Measurements from ENCODE around the gene TUBB6. TPM values are rescaled to one million over a fixed set of nuclear protein-coding genes. Genes with fewer than 3 reads are reported as not detected.

TUBB6 gene
- total and polyA plus RNA-seq, 2 of the 13 experiments (the other 11 are each of a cell fraction or from before 2014, with no cell fraction given): 9.9 to 28.6 TPM

GRCh38 chr18:12326711-12327460 is 18.8 kb downstream of the TUBB6 start:
- CTCF ChIA-PET (ENCODE audit: low intra/inter-chr PET ratio, low total read pairs): no interaction called here
- Histone ChIP-seq H3K9ac (ENCODE audit: insufficient read depth, low read depth, low read length) (no peak overlapping the region), H3K36me3 (replicated peaks in 1 of 2; ENCODE audit: control insufficient read depth in 1 of 2, insufficient read depth in 2 of 2, low read length in 2 of 2) (peaks cover 19 to 47% of the 10 kb centered on the region in 2 experiments; a peak in 4 of 5 replicates), H3K27me3 (ENCODE audit: control insufficient read depth in 1 of 2, insufficient read depth in 2 of 2, low read length in 2 of 2) (no peaks in the 10 kb centered on the region), H3K4me1 (ENCODE audit: insufficient read depth, low read length) (no peaks in the 10 kb centered on the region; the same call in 1 of the 2 replicates), H2AFZ (ENCODE audit: low read length) (no peak overlapping the region), H4K20me1 (ENCODE audit: insufficient read depth, low read length) (peaks cover 14% of the 10 kb centered on the region; the same call in 1 of the 2 replicates), H3K27ac (ENCODE audit: extremely low read length, insufficient read depth, low read length) (no peak overlapping the region), H3K4me3 (replicated peaks in 1 of 3; ENCODE audit: insufficient read depth in 1 of 3, low read depth in 2 of 3, low read length in 3 of 3) (no peak overlapping the region), H3K79me2 (ENCODE audit: insufficient read depth, low read length) (no peaks in the 10 kb centered on the region), H3K9me3 (ENCODE audit: low read length) (no peaks in the 10 kb centered on the region), H3K4me2 (ENCODE audit: low read depth, low read length) (no peak overlapping the region)
- WGBS (ENCODE audit: low lambda C conversion rate): 94% methylated on average over 8 of the region's 12 CpGs
- TF ChIP-seq ZNF563 (CRISPR knock-in tag; IDR thresholded peaks at IDR 0.05) (no peak), POLR2A (IDR thresholded peaks at IDR 0.05; ENCODE audit: insufficient read depth in 1 of 2, low read depth in 2 of 2, low read length in 2 of 2) (0 out of 4 replicates have a peak, but pooled peaks of 1 of the 2 experiments have one; percentile 9)
- no TSS peak for BruUV-seq (replicated peaks)
- intact Hi-C loops (cut with micrococcal nuclease; ENCODE audit: unreplicated experiment) (loop anchor here (5.0 kb wide), 1 partner anchor 330 kb away; the partner anchor contains the start of gene SPIRE1), in situ Hi-C loops (cut with HindIII; ENCODE audit: extremely low pct_ligation_motif_present, low pct_unique_long_range_greater_than_20kb) (no loop called here)
- no peak for ATAC-seq
- no peak for FAIRE-seq
- DNase-seq (ENCODE audit: low spot score): no peak
- POLR2A ChIA-PET: no interaction called here

- Histone ChIP-seq H3K36me3 (replicated peaks in 1 of 2; ENCODE audit: control insufficient read depth in 1 of 2, insufficient read depth in 2 of 2, low read length in 2 of 2) (peaks cover 19 to 47% of the 10 kb centered on the region in 2 experiments; a peak in 4 of 5 replicates), H3K79me2 (ENCODE audit: insufficient read depth, low read length) (no peaks in the 10 kb centered on the region), H2AFZ (ENCODE audit: low read length) (no peak overlapping the region), H3K4me3 (replicated peaks in 1 of 3; ENCODE audit: insufficient read depth in 1 of 3, low read depth in 2 of 3, low read length in 3 of 3) (no peak overlapping the region), H3K27ac (ENCODE audit: extremely low read length, insufficient read depth, low read length) (no peak overlapping the region), H3K4me1 (ENCODE audit: insufficient read depth, low read length) (no peaks in the 10 kb centered on the region; the same call in 1 of the 2 replicates), H3K9ac (ENCODE audit: insufficient read depth, low read depth, low read length) (no peak overlapping the region), H3K27me3 (ENCODE audit: control insufficient read depth in 1 of 2, insufficient read depth in 2 of 2, low read length in 2 of 2) (no peaks in the 10 kb centered on the region), H4K20me1 (ENCODE audit: insufficient read depth, low read length) (peaks cover 14% of the 10 kb centered on the region; the same call in 1 of the 2 replicates), H3K4me2 (ENCODE audit: low read depth, low read length) (no peak overlapping the region), H3K9me3 (ENCODE audit: low read length) (no peaks in the 10 kb centered on the region)
- FAIRE-seq (peak; percentile 32), DNase-seq (ENCODE audit: low spot score) (peak; percentile 69), ATAC-seq (peak; percentile 95)
- no TSS peak for BruUV-seq (replicated peaks)
- 80% methylated on average over 6 of the region's 11 CpGs for WGBS (ENCODE audit: low lambda C conversion rate)
- intact Hi-C loops (cut with micrococcal nuclease; ENCODE audit: unreplicated experiment) (loop anchor here (5.0 kb wide), 1 partner anchor 330 kb away; the partner anchor contains the start of gene SPIRE1), in situ Hi-C loops (cut with HindIII; ENCODE audit: extremely low pct_ligation_motif_present, low pct_unique_long_range_greater_than_20kb) (no loop called here)
- ChIA-PET CTCF (ENCODE audit: low intra/inter-chr PET ratio, low total read pairs) (interaction anchor here (1.1 to 1.3 kb wide), 2 partner anchors 56 to 333 kb away, joined by 3 to 5 read pairs; no protein-coding TSS in a partner anchor), POLR2A (interaction anchor here (0.8 to 1.2 kb wide), 2 partner anchors 48 to 50 kb away, joined by 3 to 4 read pairs; partner anchors contain the start of gene AFG3L2)
- peak; percentile 85 for TF ChIP-seq TEAD3 (CRISPR knock-in tag; optimal IDR thresholded peaks at IDR 0.05; ENCODE audit: borderline replicate concordance)
- no peak for TF ChIP-seq ATRX (CRISPR knock-in tag; IDR thresholded peaks at IDR 0.05; ENCODE audit: borderline replicate concordance)
- no peak for TF ChIP-seq HDAC6 (IDR thresholded peaks at IDR 0.05; ENCODE audit: low read depth, low read length)
- TF ChIP-seq PPARG (CRISPR knock-in tag; conservative IDR thresholded peaks at IDR 0.05): no peak
- TF ChIP-seq ZBTB7A (CRISPR knock-in tag; IDR thresholded peaks at IDR 0.05): no peak
- TF ChIP-seq ZNF749 (CRISPR knock-in tag; IDR thresholded peaks at IDR 0.05; ENCODE audit: borderline replicate concordance): no peak
- no peak for TF ChIP-seq RBM22 (optimal IDR thresholded peaks at IDR 0.05; ENCODE audit: low read length)
- TF ChIP-seq, protein P1, sequence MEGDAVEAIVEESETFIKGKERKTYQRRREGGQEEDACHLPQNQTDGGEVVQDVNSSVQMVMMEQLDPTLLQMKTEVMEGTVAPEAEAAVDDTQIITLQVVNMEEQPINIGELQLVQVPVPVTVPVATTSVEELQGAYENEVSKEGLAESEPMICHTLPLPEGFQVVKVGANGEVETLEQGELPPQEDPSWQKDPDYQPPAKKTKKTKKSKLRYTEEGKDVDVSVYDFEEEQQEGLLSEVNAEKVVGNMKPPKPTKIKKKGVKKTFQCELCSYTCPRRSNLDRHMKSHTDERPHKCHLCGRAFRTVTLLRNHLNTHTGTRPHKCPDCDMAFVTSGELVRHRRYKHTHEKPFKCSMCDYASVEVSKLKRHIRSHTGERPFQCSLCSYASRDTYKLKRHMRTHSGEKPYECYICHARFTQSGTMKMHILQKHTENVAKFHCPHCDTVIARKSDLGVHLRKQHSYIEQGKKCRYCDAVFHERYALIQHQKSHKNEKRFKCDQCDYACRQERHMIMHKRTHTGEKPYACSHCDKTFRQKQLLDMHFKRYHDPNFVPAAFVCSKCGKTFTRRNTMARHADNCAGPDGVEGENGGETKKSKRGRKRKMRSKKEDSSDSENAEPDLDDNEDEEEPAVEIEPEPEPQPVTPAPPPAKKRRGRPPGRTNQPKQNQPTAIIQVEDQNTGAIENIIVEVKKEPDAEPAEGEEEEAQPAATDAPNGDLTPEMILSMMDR (CRISPR knock-in tag; IDR thresholded peaks at IDR 0.05): peak; percentile 85
- peak; percentile 13; the same call in 1 of the 2 replicates for TF ChIP-seq ZMYM4 (CRISPR knock-in tag; IDR thresholded peaks at IDR 0.05)
- TF ChIP-seq, protein P2, sequence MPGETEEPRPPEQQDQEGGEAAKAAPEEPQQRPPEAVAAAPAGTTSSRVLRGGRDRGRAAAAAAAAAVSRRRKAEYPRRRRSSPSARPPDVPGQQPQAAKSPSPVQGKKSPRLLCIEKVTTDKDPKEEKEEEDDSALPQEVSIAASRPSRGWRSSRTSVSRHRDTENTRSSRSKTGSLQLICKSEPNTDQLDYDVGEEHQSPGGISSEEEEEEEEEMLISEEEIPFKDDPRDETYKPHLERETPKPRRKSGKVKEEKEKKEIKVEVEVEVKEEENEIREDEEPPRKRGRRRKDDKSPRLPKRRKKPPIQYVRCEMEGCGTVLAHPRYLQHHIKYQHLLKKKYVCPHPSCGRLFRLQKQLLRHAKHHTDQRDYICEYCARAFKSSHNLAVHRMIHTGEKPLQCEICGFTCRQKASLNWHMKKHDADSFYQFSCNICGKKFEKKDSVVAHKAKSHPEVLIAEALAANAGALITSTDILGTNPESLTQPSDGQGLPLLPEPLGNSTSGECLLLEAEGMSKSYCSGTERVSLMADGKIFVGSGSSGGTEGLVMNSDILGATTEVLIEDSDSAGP (CRISPR knock-in tag; IDR thresholded peaks at IDR 0.05; ENCODE audit: borderline replicate concordance): peak; percentile 29; the same call in 1 of the 2 replicates
- TF ChIP-seq SMC3 (IDR thresholded peaks at IDR 0.05; ENCODE audit: low read length): peak; percentile 56
- peak; percentile 33; the same call in 1 of the 2 replicates for TF ChIP-seq CEBPG (CRISPR knock-in tag; IDR thresholded peaks at IDR 0.05)
Observed at GRCh38 chr18:12327510-12328178, 19.6 kb downstream of the TUBB6 start.

All from HepG2 (cell line).